RWPE2 (cell line): ENCODE data around the gene BTBD9.

Experiments used
- ATAC-seq: fragments of 200-7000 bp; cut with Tn5 transposase; 3 replicates; pipeline ENCODE4 v1.9.1; 2021; ENCODE audit warnings: low read depth
- DNase-seq: peaks from one replicate; pipeline ENCODE4 v3.0.0-alpha.2; 2020; ENCODE audit warnings: low spot score
- H3K27ac ChIP-seq: fragments of 450-650 bp; 2 replicates; pipeline ENCODE4 v1.5.1; 2017; ENCODE audit warnings: mild to moderate bottlenecking; ENCODE audit not compliant: poor library complexity, severe bottlenecking
- H3K27me3 ChIP-seq: fragments of 250-450 bp; sonication (Bioruptor Pico); 2 replicates; pipeline ENCODE4 v1.5.1; 2021; ENCODE audit warnings: mild to moderate bottlenecking, moderate library complexity; ENCODE audit not compliant: insufficient read depth, poor library complexity, severe bottlenecking
- H3K36me3 ChIP-seq: fragments of 250-450 bp; sonication (Bioruptor Pico); 2 replicates; pipeline ENCODE4 v1.5.1; 2020; ENCODE audit warnings: low read depth, mild to moderate bottlenecking, moderate library complexity
- H3K4me1 ChIP-seq: fragments of 250-450 bp; sonication (Bioruptor Pico); 2 replicates; pipeline ENCODE4 v1.5.1; 2021; ENCODE audit warnings: mild to moderate bottlenecking, moderate library complexity; ENCODE audit not compliant: insufficient read depth, poor library complexity, severe bottlenecking
- H3K4me3 ChIP-seq: fragments of 250-450 bp; sonication (Bioruptor Pico); 2 replicates; pipeline ENCODE4 v1.5.1; 2021; ENCODE audit warnings: mild to moderate bottlenecking, moderate library complexity; ENCODE audit not compliant: severe bottlenecking
- H3K9me3 ChIP-seq: fragments of 250-450 bp; sonication (Bioruptor Pico); 2 replicates; pipeline ENCODE4 v1.5.1; 2021; ENCODE audit warnings: mild to moderate bottlenecking, moderate library complexity; ENCODE audit not compliant: severe bottlenecking
- TF ChIP-seq, protein P1 (sequence below): fragments of 450-650 bp; IDR thresholded peaks from one replicate; pipeline ENCODE4 v1.5.1; 2017; ENCODE audit warnings: mild to moderate bottlenecking, moderate library complexity; ENCODE audit not compliant: poor library complexity, severe bottlenecking

BTBD9 gene

DNA sequence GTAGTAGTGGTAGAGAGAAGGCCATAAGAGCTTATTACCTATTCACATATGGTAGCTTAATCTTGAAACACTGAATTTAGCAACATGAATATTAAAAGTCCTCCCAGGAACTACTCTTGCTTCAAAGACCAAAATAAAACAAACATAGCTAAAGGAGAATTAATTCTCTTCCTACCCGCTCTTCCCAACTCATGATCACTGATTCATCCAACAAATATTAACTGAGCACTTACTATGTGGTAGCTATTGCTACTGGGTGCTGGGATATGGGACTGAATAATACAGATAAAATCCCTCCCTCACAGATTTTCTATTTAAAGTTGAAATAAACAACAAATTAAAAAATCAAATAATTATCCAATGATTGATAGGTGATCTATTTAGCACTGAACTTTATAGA, 287.1 kb downstream of the BTBD9 start:
- Histone ChIP-seq H3K27ac (no peak overlapping the region), H3K27me3 (no peaks in the 10 kb centered on the region), H3K9me3 (no peaks in the 10 kb centered on the region), H3K4me3 (no peak overlapping the region), H3K4me1 (no peaks in the 10 kb centered on the region), H3K36me3 (no peaks in the 10 kb centered on the region)
- ATAC-seq = no peak
- TF ChIP-seq, protein P1, sequence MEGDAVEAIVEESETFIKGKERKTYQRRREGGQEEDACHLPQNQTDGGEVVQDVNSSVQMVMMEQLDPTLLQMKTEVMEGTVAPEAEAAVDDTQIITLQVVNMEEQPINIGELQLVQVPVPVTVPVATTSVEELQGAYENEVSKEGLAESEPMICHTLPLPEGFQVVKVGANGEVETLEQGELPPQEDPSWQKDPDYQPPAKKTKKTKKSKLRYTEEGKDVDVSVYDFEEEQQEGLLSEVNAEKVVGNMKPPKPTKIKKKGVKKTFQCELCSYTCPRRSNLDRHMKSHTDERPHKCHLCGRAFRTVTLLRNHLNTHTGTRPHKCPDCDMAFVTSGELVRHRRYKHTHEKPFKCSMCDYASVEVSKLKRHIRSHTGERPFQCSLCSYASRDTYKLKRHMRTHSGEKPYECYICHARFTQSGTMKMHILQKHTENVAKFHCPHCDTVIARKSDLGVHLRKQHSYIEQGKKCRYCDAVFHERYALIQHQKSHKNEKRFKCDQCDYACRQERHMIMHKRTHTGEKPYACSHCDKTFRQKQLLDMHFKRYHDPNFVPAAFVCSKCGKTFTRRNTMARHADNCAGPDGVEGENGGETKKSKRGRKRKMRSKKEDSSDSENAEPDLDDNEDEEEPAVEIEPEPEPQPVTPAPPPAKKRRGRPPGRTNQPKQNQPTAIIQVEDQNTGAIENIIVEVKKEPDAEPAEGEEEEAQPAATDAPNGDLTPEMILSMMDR = no peak
- no peak for DNase-seq

DNA sequence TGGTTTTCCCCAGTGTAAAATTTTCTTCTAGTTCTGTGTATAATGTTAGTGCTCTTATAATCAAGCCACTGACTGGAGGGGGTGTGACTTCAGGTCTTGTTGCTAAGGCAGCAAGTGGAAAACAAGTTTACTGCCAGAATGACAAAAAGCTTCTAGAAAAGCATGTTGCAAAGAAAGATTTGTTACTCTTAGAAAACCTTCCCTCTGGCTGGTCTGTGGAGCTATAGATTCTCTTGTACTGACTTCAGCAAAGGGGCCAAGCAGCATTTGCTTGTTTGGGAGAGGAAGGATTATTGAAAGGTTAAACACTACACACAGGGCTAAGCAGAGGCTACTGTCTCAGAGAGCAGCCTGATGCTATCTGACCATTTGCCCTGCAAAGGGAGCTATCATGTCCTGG, 288.8 kb downstream of the BTBD9 start:
- no peak for ATAC-seq
- Histone ChIP-seq H3K27ac (no peak overlapping the region), H3K4me1 (no peaks in the 10 kb centered on the region), H3K36me3 (no peaks in the 10 kb centered on the region), H3K9me3 (no peaks in the 10 kb centered on the region), H3K4me3 (no peak overlapping the region), H3K27me3 (no peaks in the 10 kb centered on the region)
- TF ChIP-seq, protein P1 = no peak
- DNase-seq = no peak

GRCh38 chr6:38350220-38350619, 289.5 kb downstream of the BTBD9 start:
- TF ChIP-seq, protein P1 = no peak
- no peak overlapping the region for H3K4me3 ChIP-seq
- H3K27ac ChIP-seq = no peak overlapping the region
- no peaks in the 10 kb centered on the region for H3K36me3 ChIP-seq
- H3K27me3 ChIP-seq = no peaks in the 10 kb centered on the region
- H3K9me3 ChIP-seq = no peaks in the 10 kb centered on the region
- DNase-seq (no peak), ATAC-seq (no peak)
- no peaks in the 10 kb centered on the region for H3K4me1 ChIP-seq

- ATAC-seq = no peak
- no peak for DNase-seq
- Histone ChIP-seq H3K36me3 (no peaks in the 10 kb centered on the region), H3K4me3 (no peak overlapping the region), H3K27ac (no peak overlapping the region), H3K27me3 (no peaks in the 10 kb centered on the region), H3K9me3 (no peaks in the 10 kb centered on the region), H3K4me1 (no peaks in the 10 kb centered on the region)
- TF ChIP-seq, protein P1 = no peak
These were observed 289.9 kb downstream of the BTBD9 start for GRCh38 chr6:38349795-38350194.

DNA sequence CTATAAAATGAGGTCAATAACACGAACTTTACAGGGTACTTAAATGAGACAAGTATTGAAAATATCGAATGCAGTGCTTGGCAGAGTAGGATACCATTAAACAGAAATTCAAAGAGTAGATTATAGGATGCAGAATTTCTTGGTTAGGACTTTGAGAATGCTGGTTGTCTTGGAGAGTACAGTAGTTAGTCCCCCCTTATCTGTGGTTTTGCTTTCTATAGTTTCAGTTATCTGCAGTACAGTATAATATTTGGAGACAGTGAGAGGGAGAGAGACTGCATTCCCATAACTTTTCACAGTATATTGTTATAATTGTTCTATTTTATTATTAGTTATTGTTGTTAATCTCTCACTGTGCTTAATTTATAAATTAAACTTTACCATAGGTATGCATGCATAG, 290.5 kb downstream of the BTBD9 start:
- no peak for ATAC-seq
- H3K9me3 ChIP-seq = no peaks in the 10 kb centered on the region
- no peaks in the 10 kb centered on the region for H3K4me1 ChIP-seq
- H3K27ac ChIP-seq = no peak overlapping the region
- no peak overlapping the region for H3K4me3 ChIP-seq
- TF ChIP-seq, protein P1 = no peak
- no peaks in the 10 kb centered on the region for H3K27me3 ChIP-seq
- no peak for DNase-seq
- H3K36me3 ChIP-seq = no peaks in the 10 kb centered on the region
